IMR-90 (cell line): ENCODE data around the gene MRPS35. TPM values are rescaled to one million over a fixed set of nuclear protein-coding genes. Genes with fewer than 3 reads are reported as not detected.

Experiments used
- ATAC-seq: fragments of 200-7000 bp; cut with Tn5 transposase; 2 replicates; pipeline ENCODE4 v1.9.1; 2020; ENCODE audit warnings: low read depth, mild to moderate bottlenecking, moderate library complexity
- BruUV-seq: library from RNA; stranded (reverse); fragments of 400-500 nt; replicated peaks from 2 replicates; lab custom pipeline; 2021; lab: Mats Ljungman, UMichigan
- CTCF ChIA-PET: fragments of 300-600 bp; formaldehyde crosslinking; extraction: SDS; loops from one replicate; lab custom pipeline; 2021; ENCODE audit warnings: antibody characterized with exemption; lab: Yijun Ruan, JAX
- POLR2A ChIA-PET: fragments of 300-600 bp; sonication (Branson Sonifier 250); formaldehyde crosslinking; loops from one replicate; lab custom pipeline; 2022; ENCODE audit warnings: antibody characterized with exemption; ENCODE audit not compliant: unreplicated experiment; lab: Charles Lee
- DNase-seq: peaks from one replicate; pipeline ENCODE4 v3.0.0; 2013
- H2AFZ ChIP-seq: replicated peaks from 2 replicates; pipeline ENCODE3; 2013; ENCODE audit warnings: low read length, mild to moderate bottlenecking; ENCODE audit not compliant: poor library complexity
- H2AK5ac ChIP-seq: 2 replicates; pipeline ENCODE4 v1.6.1; 2013; ENCODE audit warnings: low read depth, low read length, inconsistent platforms
- H2AK9ac ChIP-seq: replicated peaks from 2 replicates; pipeline ENCODE3; 2013; ENCODE audit warnings: mild to moderate bottlenecking, low read depth, low read length, moderate library complexity; ENCODE audit not compliant: poor library complexity
- H2BK120ac ChIP-seq: 2 replicates; pipeline ENCODE4 v1.6.1; 2013; ENCODE audit warnings: low read depth, low read length, inconsistent platforms
- H2BK15ac ChIP-seq: 3 replicates; pipeline ENCODE4 v1.6.1; 2013; ENCODE audit warnings: low read depth, low read length, inconsistent platforms
- H2BK20ac ChIP-seq: 2 replicates; pipeline ENCODE4 v1.6.1; 2013; ENCODE audit warnings: low read depth, mild to moderate bottlenecking, inconsistent platforms, low read length, moderate library complexity
- H2BK5ac ChIP-seq: 2 replicates; pipeline ENCODE4 v1.6.1; 2013; ENCODE audit warnings: mild to moderate bottlenecking, low read depth, low read length, inconsistent platforms; ENCODE audit not compliant: poor library complexity, severe bottlenecking
- H3K14ac ChIP-seq: replicated peaks from 2 replicates; pipeline ENCODE4 v1.6.1; 2013; ENCODE audit warnings: low read depth, low read length, inconsistent platforms
- H3K18ac ChIP-seq: 2 replicates; pipeline ENCODE4 v1.6.1; 2013; ENCODE audit warnings: low read depth, low read length, control low read depth
- H3K23ac ChIP-seq: 2 replicates; pipeline ENCODE4 v1.6.1; 2013; ENCODE audit warnings: low read depth, low read length, inconsistent platforms
- H3K27ac ChIP-seq: 2 replicates; pipeline ENCODE4 v1.5.1; 2013; ENCODE audit warnings: mild to moderate bottlenecking, control low read depth, low read length; ENCODE audit not compliant: insufficient read depth
- H3K27me3 ChIP-seq: 2 replicates; pipeline ENCODE4 v1.6.1; 2013; ENCODE audit warnings: low read length; ENCODE audit not compliant: control insufficient read depth, insufficient read depth
- H3K36me3 ChIP-seq: 2 replicates; pipeline ENCODE4 v1.6.1; 2013; ENCODE audit warnings: low read length, mixed read lengths; ENCODE audit not compliant: control insufficient read depth, insufficient read depth
- H3K4ac ChIP-seq: 2 replicates; pipeline ENCODE4 v1.6.1; 2013; ENCODE audit warnings: low read depth, low read length, inconsistent platforms
- H3K4me1 ChIP-seq: 2 replicates; pipeline ENCODE4 v1.6.1; 2013; ENCODE audit warnings: low read length, mixed read lengths; ENCODE audit not compliant: control insufficient read depth, insufficient read depth
- H3K4me2 ChIP-seq: 2 replicates; pipeline ENCODE4 v1.6.1; 2013; ENCODE audit warnings: low read depth, mild to moderate bottlenecking, control low read depth, low read length, moderate library complexity
- H3K4me3 ChIP-seq: 2 replicates; pipeline ENCODE4 v1.5.1; 2013; ENCODE audit warnings: low read depth, mild to moderate bottlenecking, control low read depth, low read length, moderate library complexity; ENCODE audit not compliant: insufficient read depth
- H3K56ac ChIP-seq: 2 replicates; pipeline ENCODE4 v1.6.1; 2013; ENCODE audit warnings: low read length, inconsistent platforms; ENCODE audit not compliant: insufficient read depth; ENCODE audit errors: extremely low read depth
- H3K79me1 ChIP-seq, 2 experiments: 2 replicates each; pipeline ENCODE4 v1.6.1; 2013; ENCODE audit warnings: low read length in 2 of 2, inconsistent platforms in 1 of 2, low read depth in 1 of 2
- H3K9ac ChIP-seq: 2 replicates; pipeline ENCODE4 v1.6.1; 2013; ENCODE audit warnings: low read depth, low read length, control low read depth
- H3K9me1 ChIP-seq: 2 replicates; pipeline ENCODE4 v1.6.1; 2013; ENCODE audit warnings: low read length, inconsistent platforms; ENCODE audit not compliant: insufficient read depth
- H3K9me3 ChIP-seq: 2 replicates; pipeline ENCODE4 v1.6.1; 2013; ENCODE audit warnings: low read length; ENCODE audit not compliant: control insufficient read depth, insufficient read depth
- H4K20me1 ChIP-seq: 2 replicates; pipeline ENCODE4 v1.6.1; 2013; ENCODE audit warnings: low read length, inconsistent platforms; ENCODE audit not compliant: insufficient read depth
- H4K5ac ChIP-seq: 2 replicates; pipeline ENCODE4 v1.6.1; 2013; ENCODE audit warnings: mild to moderate bottlenecking, low read depth, low read length, control low read depth
- H4K8ac ChIP-seq, 2 experiments: 2 replicates each; pipeline ENCODE4 v1.6.1; 2013; ENCODE audit warnings: low read depth in 2 of 2, low read length in 2 of 2, control low read depth in 1 of 2, inconsistent platforms in 1 of 2
- H4K91ac ChIP-seq: 2 replicates; pipeline ENCODE4 v1.6.1; 2013; ENCODE audit warnings: low read depth, low read length, inconsistent platforms; ENCODE audit not compliant: insufficient read depth
- BHLHE40 ChIP-seq: fragments of 150-350 bp; IDR thresholded peaks from 2 replicates; pipeline ENCODE4 v1.6.1; 2016; ENCODE audit warnings: mild to moderate bottlenecking, low read depth, low read length
- CEBPB ChIP-seq: IDR thresholded peaks from 2 replicates; pipeline ENCODE4 v1.6.1; 2012; ENCODE audit warnings: low read depth, low read length, improper control_type of control experiment
- CTCF ChIP-seq: conservative IDR thresholded peaks from 2 replicates; pipeline ENCODE4 v1.5.1; 2012; ENCODE audit warnings: mild to moderate bottlenecking, low read depth, low read length, improper control_type of control experiment
- FOS ChIP-seq: fragments of 150-350 bp; IDR thresholded peaks from 2 replicates; pipeline ENCODE4 v1.6.1; 2016; ENCODE audit warnings: low read depth, low read length
- MAFK ChIP-seq: IDR thresholded peaks from 2 replicates; pipeline ENCODE4 v1.6.1; 2012; ENCODE audit warnings: low read depth, low read length, improper control_type of control experiment
- MXI1 ChIP-seq: IDR thresholded peaks from 2 replicates; pipeline ENCODE4 v1.6.1; 2012; ENCODE audit warnings: low read depth, mild to moderate bottlenecking, low read length, moderate library complexity, borderline replicate concordance
- NFE2L2 ChIP-seq: fragments of 150-350 bp; IDR thresholded peaks from 2 replicates; pipeline ENCODE4 v1.6.1; 2016; ENCODE audit warnings: low read depth, mild to moderate bottlenecking, low read length
- POLR2A ChIP-seq: IDR thresholded peaks from 2 replicates; pipeline ENCODE4 v1.6.1; 2012; ENCODE audit warnings: mild to moderate bottlenecking, low read depth, low read length
- RAD21 ChIP-seq: IDR thresholded peaks from 2 replicates; pipeline ENCODE4 v1.6.1; 2012; ENCODE audit warnings: low read length, improper control_type of control experiment
- RCOR1 ChIP-seq: IDR thresholded peaks from 2 replicates; pipeline ENCODE4 v1.6.1; 2012; ENCODE audit warnings: mild to moderate bottlenecking, low read length, improper control_type of control experiment; ENCODE audit not compliant: insufficient replicate concordance
- RFX5 ChIP-seq: IDR thresholded peaks from 2 replicates; pipeline ENCODE4 v1.8.0; 2012; ENCODE audit warnings: low read depth, mild to moderate bottlenecking, low read length, moderate library complexity
- SMC3 ChIP-seq: fragments of 150-350 bp; IDR thresholded peaks from 2 replicates; pipeline ENCODE4 v1.6.1; 2016; ENCODE audit warnings: low read depth, mild to moderate bottlenecking, antibody characterized with exemption, low read length, moderate library complexity
- WGBS, 2 experiments: methylation state at CpG; one replicate each; pipeline versions ENCODE4 v1.1.5 to v1.1.7; 2013; ENCODE audit warnings: missing lambda C conversion rate in 2 of 2; ENCODE audit not compliant: insufficient read length in 1 of 2; ENCODE audit errors: extremely low coverage in 2 of 2; 5-methylcytosine and 5-hydroxymethylcytosine counted together
- dilution Hi-C: fragments of 300-500 bp; cut with HindIII; formaldehyde crosslinking; loops from one replicate; pipeline ENCODE4 v1.14.3; 2018; ENCODE audit warnings: low sequenced_read_pairs; ENCODE audit not compliant: unreplicated experiment
- in situ Hi-C: fragments of 300-500 bp; cut with MboI; formaldehyde crosslinking; loops from 3 replicates; pipeline ENCODE4 v1.14.3; 2019; ENCODE audit warnings: low sequenced_read_pairs, inconsistent platforms, mixed read lengths
- intact Hi-C: fragments of 100-400 bp; cut with micrococcal nuclease; formaldehyde crosslinking; loops from 2 replicates; pipeline ENCODE4 v1.10.0; 2022
- polyA plus RNA-seq, 3 experiments: library from polyadenylated mRNA; depleted of rRNA; stranded (reverse); fragments of >200 nt; gene quantifications; 2 replicates each; pipeline ENCODE4 v1.2.3, GENCODE V29; 2012; ENCODE audit warnings: low replicate concordance in 1 of 3
- total RNA-seq: library from RNA; depleted of rRNA; stranded (reverse); fragments of >200 nt; gene quantifications from 2 replicates; pipeline ENCODE4 v1.2.3, GENCODE V29; 2012

MRPS35 gene
- total and polyA plus RNA-seq, 2 of the 4 experiments (the other 2 are of a cell fraction): 27.4 to 40.1 TPM

GRCh38 chr12:27778206-27778605 lies 67.6 kb downstream of the MRPS35 start:
- Histone ChIP-seq H3K36me3 (0 out of 2 replicates have a peak, but pooled peaks cover 5% of the 10 kb centered on the region), H2AFZ (no peak overlapping the region), H3K27ac (no peak overlapping the region), H3K27me3 (no peaks in the 10 kb centered on the region), H2BK120ac (no peak overlapping the region), H3K4me3 (no peak overlapping the region), H2AK9ac (no peak overlapping the region), H3K9me3 (no peaks in the 10 kb centered on the region), H3K4me2 (no peak overlapping the region), H3K14ac (no peak overlapping the region), H3K9ac (no peak overlapping the region), H3K4me1 (peaks cover 16% of the 10 kb centered on the region), H3K4ac (no peak overlapping the region), H3K79me1 (peaks cover 4 to 33% of the 10 kb centered on the region in 2 experiments; a peak in 2 of 4 replicates), H4K5ac (no peak overlapping the region), H4K91ac (no peak overlapping the region), H3K9me1 (peaks cover 2% of the 10 kb centered on the region), H2BK20ac (no peak overlapping the region), H2BK15ac (no peak overlapping the region), H3K18ac (no peak overlapping the region), H3K56ac (no peak overlapping the region), H4K20me1 (no peaks in the 10 kb centered on the region), H3K23ac (no peak overlapping the region), H2BK5ac (no peak overlapping the region), H4K8ac (no peak overlapping the region), H2AK5ac (no peak overlapping the region)
- DNase-seq (no peak), ATAC-seq (no peak)
- WGBS, 2 experiments: no CpG with 5 or more reads among the region's 1 CpG
- in situ Hi-C loops: no loop called here
- ChIA-PET CTCF (interaction anchor here (0.7 kb wide), 1 partner anchor 335 kb away, joined by 3 read pairs; no protein-coding TSS in a partner anchor), POLR2A (interaction anchor here (0.6 kb wide), 1 partner anchor 597 kb away, joined by 6 read pairs; no protein-coding TSS in a partner anchor)
- dilution Hi-C loops: no loop called here
- BruUV-seq: no TSS peak
- intact Hi-C loops: no loop called here
- TF ChIP-seq RCOR1 (no peak), FOS (no peak), SMC3 (no peak), RFX5 (no peak), NFE2L2 (no peak), MAFK (no peak), BHLHE40 (no peak), RAD21 (no peak), MXI1 (no peak), POLR2A (no peak), CEBPB (no peak), CTCF (no peak)
